HG02840 (cell line): ENCODE measurements around the gene NT5E.
"Not testable (repeated sequence)": the region's sequence is repeated elsewhere in the genome, so short reads cannot be mapped to it uniquely, and the experiment has no call there.

Experiments used
- ATAC-seq: cut with Tn5 transposase; IDR thresholded peaks from one replicate; pipeline ENCODE4 v1.9.1; 2021; ENCODE audit warnings: mild to moderate bottlenecking, moderate library complexity, moderate number of reproducible peaks; ENCODE audit not compliant: unreplicated experiment, low FRiP score

Gene NT5E

DNA sequence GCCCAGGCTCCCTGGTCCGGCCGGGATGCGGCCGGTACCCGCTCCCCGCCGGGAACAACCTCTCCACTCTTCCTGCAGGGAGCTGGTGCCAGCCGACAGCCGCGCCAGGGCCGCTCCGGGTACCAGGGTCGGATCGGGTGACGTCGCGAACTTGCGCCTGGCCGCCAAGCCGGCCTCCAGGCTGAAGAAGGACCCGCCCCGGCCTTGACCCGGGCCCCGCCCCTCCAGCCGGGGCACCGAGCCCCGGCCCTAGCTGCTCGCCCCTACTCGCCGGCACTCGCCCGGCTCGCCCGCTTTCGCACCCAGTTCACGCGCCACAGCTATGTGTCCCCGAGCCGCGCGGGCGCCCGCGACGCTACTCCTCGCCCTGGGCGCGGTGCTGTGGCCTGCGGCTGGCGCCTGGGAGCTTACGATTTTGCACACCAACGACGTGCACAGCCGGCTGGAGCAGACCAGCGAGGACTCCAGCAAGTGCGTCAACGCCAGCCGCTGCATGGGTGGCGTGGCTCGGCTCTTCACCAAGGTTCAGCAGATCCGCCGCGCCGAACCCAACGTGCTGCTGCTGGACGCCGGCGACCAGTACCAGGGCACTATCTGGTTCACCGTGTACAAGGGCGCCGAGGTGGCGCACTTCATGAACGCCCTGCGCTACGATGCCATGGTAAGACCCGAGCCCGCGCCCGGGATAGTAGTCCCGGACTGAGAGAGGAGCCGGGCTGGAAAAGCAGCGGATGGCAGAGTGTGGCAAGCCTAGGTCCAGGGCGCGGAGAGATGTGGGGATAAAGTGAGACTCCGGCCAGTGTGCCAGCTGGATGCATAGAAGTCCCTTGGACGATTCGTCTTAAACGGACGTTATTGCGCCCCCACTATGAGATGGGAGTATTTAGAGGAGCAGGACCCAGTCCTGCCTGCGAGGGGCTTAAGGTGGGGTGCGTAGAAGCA lies at the start of gene NT5E:
Gene NT5E (plus strand): TSS at position 266 of the 942 bp plus-strand sequence. CDS start 57 bp downstream, at position 323.
- ATAC-seq, result peak; percentile 80

DNA sequence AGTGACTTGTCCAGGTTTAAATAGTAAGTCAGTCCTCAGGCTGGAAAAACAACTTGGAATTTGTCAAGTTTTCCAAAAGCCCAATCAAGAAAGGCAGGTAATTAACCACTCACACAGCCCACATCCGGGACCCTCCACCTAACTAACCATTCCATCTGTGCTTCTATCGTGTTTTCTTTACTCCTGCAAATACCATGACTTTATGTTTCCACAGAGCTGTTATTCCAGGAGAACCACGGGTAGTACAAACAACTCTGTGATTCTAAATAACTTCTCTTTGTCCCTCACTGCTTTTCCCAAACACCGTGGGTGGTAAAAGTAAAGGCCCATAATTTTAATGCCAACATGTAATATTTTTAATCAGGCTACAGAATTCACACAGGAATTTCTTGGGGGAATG lies 49.6 kb upstream of the NT5E start:
- no peak for ATAC-seq

DNA sequence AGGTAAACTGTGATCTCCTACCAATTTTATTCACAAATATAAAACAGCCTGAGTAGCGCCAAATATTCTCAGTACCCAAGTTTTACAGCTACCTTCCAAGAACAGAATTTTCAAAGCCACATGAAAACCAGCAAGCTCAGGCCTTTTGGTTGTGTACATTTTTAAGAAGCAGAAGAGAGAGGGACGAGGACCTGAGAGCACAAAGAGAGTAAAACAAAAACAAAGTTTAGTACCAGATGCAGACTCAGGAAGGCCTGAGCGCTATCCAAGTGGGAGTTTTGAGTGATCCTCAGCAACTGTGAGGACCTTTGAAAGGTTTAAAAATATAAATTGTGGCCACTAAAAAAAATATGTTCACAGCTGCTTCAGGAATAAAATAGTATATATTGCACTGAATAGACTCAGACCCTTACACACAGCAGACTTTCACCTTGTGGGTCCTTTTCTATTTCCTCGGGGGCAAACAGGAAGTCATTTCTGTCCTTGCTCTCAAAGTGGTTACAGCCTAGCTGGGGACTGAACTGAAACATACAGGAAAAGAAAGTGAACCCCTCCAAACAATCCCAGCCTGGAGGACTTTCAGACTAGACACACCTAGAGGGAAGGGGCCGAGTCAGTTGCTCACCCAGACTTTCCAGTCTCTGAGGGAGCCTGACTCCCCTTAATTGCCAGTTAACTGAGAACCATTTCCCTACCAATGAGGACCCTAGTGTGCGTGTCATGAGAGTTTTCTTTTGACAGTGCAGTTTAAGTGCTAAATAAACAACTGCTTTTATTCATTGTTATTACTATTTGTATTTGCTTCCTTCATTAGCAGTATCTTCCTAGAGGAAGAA lies 48.5 kb upstream of the NT5E start:
- ATAC-seq, result no peak

DNA sequence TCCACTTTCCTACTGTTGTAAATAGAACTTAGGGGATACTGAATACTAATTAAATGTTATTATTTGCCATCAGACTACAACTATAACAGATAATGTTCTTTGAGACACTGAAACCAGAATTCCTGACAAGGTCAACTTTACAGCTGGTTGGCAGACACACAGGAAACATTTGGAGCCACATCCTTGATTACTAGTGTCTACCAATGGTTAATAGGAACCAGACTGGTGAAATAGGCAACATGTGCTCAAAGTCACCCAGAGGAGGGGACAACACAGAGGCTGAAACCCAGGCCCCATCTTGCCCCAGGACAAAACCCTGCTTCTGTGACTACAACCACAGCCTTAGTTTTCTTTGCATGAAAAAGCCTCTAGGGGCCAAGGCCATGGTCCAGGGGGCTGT lies 47.8 kb upstream of the NT5E start:
- no peak for ATAC-seq

DNA sequence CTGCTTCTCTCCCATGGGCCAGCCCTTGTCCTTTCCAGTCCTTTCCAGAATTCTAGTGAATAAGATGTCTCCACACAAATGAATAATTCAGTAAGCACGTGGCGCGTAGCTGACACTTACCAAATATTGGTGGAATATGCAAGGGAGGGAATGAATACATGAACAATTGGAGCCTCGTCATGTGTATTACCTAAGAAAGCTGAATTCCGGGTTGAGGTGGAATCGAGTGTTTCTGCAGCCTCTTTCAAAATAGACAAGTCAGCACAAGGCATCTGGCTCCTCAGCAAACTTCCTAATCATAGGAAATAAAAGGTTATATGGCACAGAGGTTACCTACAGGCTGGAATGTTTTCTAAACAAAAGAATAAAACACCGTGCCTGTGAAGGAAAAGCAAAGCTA lies 47.0 kb upstream of the NT5E start:
- no peak for ATAC-seq

DNA sequence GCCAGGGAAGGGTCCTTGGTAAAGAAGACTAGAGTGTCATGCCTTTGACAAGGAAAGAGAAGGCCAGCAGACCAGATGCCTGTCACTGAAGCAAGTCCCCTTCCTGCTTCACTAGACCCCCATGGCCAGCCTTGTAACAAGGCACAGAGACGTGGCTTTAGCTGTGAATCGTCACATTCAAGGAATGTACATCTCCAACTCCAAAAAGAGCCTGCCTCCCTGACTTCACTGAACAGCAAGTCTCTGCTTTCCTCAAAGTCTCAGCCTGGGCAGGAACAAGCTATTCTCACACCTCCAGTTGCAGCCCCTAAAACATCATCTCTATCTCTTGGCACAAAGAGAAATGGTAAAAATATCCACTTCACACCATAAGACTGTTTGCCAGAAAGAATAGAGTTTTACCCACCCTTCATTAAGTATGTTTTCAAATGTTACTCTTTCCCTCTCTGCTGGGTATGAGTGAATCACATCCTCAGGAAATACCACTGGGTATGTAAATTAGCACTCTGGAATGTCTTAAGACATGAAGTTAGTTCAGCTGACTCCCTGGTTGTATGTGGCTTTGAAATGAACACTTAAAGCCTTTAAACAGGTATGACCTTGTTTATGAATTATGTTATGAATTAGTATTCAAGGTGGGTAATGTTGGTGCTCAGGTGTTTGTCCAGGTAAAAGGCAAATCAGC lies 46.4 kb upstream of the NT5E start:
- no peak for ATAC-seq

DNA sequence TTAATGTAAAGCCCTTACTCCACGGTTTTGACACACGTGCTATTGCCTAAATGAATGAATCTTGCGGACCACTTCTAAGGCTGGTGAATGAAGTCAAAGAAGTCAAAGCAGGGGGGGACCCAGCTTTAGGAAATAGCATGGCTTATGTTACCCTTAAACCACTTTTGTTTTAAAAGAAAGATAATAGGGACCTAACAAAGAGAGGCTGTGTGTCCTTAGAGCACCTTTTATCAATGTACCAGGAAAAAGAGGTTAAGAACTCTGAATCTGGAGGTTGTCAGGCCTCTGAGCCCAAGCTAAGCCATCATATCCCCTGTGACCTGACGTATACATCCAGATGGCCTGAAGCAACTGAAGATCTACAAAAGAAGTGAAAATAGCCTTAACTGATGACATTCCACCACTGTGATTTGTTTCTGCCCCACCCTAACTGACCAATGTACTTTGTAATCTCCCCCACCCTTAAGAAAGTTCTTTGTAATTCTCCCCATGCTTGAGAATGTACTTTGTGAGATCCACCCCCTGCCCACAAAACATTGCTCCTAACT lies 45.8 kb upstream of the NT5E start:
- ATAC-seq, result not testable (repeated sequence)

DNA sequence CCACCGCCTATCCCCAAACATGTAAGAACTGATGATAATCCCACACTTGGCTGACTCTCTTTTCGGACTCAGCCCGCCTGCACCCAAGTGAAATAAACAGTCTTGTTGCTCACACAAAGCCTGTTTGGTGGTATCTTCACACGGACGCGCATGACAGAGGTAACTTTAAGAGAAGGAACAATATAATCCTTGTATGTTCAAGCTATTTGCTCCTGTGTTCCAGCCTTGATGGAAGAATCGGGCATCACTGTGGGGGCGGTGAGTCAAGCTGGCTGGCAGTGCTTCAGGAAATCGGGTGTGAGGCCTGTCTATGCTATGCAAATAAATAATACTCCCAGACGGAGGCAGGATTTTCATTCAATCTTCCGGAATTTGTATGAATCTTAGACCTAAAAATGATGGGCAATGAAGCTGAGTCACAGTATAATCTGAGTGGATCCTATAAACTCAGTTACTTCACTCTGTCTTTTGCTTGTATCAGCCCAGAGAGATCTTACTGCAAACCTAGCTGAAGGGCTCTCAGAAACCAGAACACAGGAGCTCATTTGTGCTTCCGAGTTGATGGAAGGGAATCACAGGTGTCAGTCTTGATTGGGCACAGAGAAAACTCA lies 45.2 kb upstream of the NT5E start:
- ATAC-seq, result no peak

DNA sequence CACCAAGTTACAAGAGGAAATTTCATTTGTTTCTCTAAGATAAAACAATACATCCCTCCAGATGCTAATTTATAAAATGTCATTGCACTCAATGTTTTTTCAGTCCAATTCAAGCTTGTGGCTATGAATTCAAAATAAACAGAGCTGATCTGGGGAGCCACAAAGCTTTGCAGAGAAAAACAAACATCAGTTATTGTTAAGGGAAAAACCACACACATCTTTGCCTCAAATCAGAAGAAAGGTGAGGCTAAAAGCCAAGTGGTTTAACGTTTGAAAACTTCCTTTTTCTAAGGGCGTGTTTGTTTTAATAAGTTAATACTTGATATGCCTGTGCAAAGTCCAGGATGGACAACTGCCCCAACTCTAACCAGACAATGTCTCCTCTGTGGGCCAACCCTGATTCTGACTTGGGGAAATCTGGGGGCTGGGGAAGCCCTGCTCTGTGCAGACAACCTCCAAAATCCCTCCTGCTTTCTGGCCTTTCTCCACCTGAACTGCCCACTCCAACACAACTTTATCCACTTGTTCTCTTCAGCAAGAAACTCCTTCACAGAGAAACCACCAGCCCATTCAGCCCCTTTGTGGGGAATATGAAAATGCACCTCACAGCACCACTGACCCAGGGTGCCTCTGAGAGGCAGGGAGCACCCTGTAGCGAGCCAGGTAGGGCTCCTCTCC lies 44.6 kb upstream of the NT5E start:
- peak; percentile 74 for ATAC-seq

DNA sequence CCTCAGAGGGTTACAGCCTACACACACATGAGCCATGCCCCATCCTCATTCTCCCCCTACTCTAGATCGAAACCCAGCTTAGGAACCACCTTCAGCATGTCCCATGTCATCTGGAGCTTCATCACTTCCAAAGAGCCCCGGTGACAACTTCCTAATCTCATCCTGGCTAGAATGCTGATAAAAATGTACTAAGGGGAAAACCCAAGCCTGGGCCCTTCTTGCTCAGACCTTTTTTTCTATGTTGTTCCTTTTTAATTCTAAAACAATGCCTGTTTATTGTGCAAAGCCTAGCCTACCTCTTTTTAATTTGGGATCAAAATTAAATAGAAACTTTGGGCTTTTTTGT lies 44.1 kb upstream of the NT5E start:
- no peak for ATAC-seq

DNA sequence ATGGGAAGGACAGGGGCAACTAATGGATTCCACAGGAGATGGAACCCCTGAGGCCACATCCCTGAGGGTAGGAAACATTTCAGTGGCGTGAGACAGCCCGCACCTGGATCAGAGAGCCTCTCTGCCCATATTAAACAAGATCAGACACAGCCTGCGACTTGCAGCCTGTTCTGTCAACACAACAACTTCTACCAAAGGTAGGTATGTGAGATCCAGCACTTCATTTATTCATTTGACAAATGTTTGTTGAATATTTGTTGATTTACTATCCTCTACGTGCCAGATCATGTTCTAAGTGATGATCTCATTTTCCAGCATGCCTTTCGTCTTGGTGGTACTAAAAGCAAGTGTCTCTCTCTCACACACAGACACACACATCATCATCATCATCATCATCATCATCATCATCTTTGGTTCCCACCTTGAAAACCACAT lies 43.2 kb upstream of the NT5E start:
- ATAC-seq, result no peak

DNA sequence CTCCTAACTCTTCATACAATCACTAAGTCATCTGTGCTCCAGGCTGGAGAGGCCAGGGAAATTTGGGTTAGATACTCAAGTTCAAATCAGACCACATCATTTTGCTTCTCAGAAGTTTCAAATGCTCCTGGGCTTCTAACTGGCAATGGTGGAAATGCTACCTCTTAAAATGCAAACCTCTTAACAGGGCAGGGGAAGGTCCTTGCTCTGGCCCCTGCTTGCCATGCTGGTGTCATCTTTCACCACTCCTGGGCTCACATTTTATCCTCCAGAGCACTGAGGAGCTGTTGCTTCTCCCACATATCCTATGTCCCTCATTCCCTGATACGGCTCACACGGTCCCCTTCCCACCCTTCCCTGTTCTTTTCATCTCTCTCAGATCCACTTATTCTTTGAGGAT lies 41.8 kb upstream of the NT5E start:
- no peak for ATAC-seq

DNA sequence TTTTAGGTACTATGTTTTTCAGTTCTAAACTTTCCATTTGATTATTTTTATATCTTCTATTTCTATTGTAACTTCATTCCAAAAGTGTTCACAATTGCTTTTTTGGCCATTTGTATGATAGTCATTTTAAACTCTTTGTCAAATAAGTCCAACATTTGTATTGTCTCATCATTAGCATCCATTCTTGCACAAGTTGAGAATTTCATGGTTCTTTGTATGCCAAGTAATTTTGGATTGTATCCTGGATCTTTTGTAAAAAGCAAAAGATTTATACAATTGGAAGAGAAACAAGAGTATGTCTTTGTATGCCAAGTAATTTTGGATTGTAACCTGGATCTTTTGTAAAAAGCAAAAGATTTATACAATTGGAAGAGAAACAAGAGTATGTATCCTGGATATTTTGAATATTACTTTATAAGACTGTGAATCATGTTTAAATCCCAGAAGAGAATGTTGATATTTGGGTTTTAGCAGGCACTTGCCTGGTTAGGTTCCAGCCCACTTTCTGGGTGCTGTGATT lies 36.9 kb upstream of the NT5E start:
- no peak for ATAC-seq

DNA sequence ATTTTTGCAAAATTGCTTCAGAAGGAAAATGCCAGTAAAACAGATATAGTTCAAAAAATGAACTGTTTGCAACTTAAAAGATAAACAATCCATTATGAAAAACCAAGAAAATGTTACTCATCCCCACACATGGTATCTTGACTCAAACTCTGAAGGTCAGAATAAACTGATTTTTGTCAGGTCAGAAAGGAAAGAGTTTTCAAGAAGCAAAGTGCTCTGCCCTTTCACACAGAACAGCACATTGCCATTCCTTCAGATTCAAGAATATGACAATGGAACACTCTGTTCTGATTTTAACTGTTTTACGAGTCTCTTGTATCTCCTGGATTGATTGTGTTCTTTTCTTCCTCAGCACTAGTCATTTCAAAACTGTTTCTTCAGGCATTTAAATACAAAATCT lies 33.8 kb upstream of the NT5E start:
- no peak for ATAC-seq

DNA sequence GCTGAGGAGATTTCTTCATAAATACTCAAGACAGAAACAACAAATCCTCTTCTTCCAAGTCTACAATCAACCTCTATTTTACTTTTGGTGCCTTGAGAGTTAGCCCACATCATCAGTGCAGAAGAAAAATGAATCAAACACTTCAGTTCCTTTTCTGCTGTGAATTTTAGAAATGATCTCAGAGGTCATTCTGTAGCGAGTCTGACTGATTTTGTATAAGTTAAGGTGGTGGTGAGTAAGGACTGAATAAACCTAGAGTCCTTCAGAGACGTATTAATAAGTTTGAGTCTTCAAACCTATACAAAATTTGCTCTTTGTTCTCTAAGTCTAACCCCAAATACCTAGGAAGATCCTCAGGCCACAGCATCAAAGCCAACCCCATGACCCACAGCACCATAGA lies 33.1 kb upstream of the NT5E start:
- no peak for ATAC-seq

DNA sequence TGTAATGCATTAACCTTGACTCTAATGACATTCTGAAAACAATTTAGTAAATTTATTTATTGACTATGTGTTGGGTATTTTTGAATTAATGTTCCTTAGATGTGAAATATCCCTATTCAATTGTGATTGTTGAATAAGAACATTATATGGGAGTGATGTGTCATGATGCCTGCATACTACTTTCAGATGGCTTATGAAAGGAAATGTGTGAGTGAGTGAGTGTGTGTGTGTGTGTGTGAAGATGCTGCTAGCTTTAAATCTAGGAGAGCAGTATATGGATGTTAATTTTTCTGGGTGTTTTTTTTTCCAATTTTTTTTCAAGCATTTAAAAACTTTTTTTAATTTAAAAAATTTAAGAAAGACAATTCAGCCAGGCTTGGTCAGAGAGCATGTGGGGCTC lies 32.5 kb upstream of the NT5E start:
- no peak for ATAC-seq

DNA sequence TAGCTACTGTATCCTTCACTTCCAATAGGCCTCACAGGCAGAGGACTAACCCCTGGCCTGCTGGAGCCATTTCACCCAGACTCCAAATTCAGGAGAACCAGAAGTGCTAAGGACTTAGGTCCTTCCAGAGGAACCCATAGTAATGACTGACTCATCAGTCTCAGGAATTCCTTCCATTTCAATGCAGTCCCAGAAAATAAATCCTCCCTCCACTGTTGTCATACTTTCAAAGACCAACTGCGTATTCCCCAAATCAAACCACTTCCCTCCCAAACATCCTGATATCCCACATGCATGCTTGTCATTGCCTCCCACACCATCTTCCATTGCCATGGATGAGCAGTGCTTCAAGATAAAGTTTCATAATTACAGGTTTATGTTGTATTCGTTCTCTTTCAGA lies 31.8 kb upstream of the NT5E start:
- ATAC-seq, result no peak

DNA sequence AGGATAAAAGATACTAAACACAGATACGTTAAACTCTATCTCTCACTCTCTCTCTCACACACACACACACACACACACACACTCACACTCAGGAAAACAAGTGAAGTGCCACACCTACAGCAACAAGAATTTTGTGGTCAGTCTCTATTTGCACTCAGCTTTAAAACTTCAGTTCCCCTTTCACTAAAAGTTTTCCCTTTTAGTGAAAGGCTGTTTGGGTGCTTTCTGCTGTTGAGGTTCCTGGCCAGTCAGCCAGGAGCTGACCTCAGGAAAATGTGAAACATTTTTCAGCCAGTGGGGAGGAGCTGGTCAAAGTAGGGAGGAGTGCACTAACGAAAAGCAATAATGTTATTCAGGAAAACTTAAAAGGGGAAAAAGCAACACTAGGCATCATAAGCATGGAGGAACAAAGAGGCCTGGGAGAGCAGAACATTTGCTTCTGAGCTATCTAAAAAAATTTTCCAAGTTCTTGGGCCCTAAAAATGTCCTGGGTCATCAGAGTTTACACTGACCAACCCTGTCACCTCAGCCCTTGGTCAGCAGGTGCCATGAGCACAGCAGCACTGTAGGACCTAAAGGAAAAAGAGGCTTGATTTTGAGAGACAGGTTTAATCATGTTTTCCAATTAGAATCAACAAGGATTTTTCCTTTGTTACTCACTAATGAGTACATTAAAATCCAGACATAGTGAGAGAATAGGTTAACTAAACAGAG lies 30.7 kb upstream of the NT5E start:
- ATAC-seq, result peak; percentile 63

DNA sequence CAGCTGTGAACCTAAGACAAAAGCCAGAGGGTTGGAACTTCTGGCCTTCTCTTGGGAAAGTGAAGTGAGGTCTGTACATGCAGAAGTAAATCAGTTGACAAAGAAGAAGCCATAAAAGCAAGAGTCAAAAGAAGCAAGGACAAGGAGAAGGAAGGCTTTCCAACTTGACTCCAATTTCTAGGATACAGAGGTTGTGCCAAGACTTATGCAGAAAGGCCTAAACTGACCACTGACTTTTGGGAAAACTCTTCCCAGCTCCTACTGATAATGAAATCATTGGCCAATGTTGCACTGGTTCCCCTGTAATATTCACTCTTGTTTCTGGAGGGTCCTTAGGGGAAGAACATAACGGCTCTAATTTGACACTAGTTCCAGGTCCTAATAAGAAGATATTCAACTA lies 29.3 kb upstream of the NT5E start:
- no peak for ATAC-seq
